ENCODE results near the gene FNTB. TPM values are rescaled to one million over a fixed set of nuclear protein-coding genes. Genes with fewer than 3 reads are reported as not detected.
"Not testable (repeated sequence)": the region's sequence is repeated elsewhere in the genome, so short reads cannot be mapped to it uniquely, and the experiment has no call there.

FNTB gene
- polyA plus RNA-seq, 3 donors: 12.3 to 14.2 (median 14.1) TPM

- H3K27ac Mint-ChIP-seq: peak overlapping the region in 3 of 7 donors; percentile 26 to 70 (median 26)
- intact Hi-C loops (cut with micrococcal nuclease): no loop called here
- H3K4me3 Mint-ChIP-seq: no peak overlapping the region
- peaks cover 0 to 2% (median 0%) of the 10 kb centered on the region in 3 donors for H3K27me3 Mint-ChIP-seq (ENCODE audit: low read depth in 3 of 3)
- no peaks in the 10 kb centered on the region for H3K9me3 Mint-ChIP-seq
- no peaks in the 10 kb centered on the region for H3K4me1 ChIP-seq (ENCODE audit: control insufficient read depth in 1 of 2, insufficient read depth in 2 of 2, low read length in 2 of 2)
- WGBS (ENCODE audit: insufficient coverage): 98% methylated on average over 10 of the region's 11 CpGs
- H2AFZ ChIP-seq (ENCODE audit: insufficient read depth, low read depth, low read length, poor library complexity, severe bottlenecking): no peak overlapping the region
- H3K4me1 Mint-ChIP-seq: peaks cover 8% of the 10 kb centered on the region
- no peak overlapping the region for H3K9ac ChIP-seq (ENCODE audit: insufficient read depth, low read length, poor library complexity, severe bottlenecking)
- no peak for TF ChIP-seq CTCF (IDR thresholded peaks at IDR 0.05)
- H3K36me3 Mint-ChIP-seq: peaks cover 56 to 80% of the 10 kb centered on the region in 2 donors
- no peak overlapping the region for H3K27ac ChIP-seq (ENCODE audit: low read depth in 1 of 2, low read length in 2 of 2)
- H3K4me3 ChIP-seq (replicated peaks in 1 of 3; ENCODE audit: low read depth in 2 of 3, low read length in 3 of 3): no peak overlapping the region
- no peak for DNase-seq
- H3K79me2 ChIP-seq (ENCODE audit: insufficient read depth, low read length): no peaks in the 10 kb centered on the region
- no peaks in the 10 kb centered on the region for H3K27me3 ChIP-seq (ENCODE audit: control insufficient read depth in 2 of 2, insufficient read depth in 2 of 2, low read length in 2 of 2)
- H3K9me3 ChIP-seq (replicated peaks in 1 of 2; ENCODE audit: control insufficient read depth in 1 of 2, insufficient read depth in 1 of 2, low read length in 2 of 2): no peaks in the 10 kb centered on the region
- no peaks in the 10 kb centered on the region for H4K20me1 ChIP-seq (ENCODE audit: insufficient read depth, low read length)
- H3K36me3 ChIP-seq (replicated peaks in 1 of 2; ENCODE audit: control insufficient read depth in 1 of 2, insufficient read depth in 2 of 2, low read length in 2 of 2): peaks cover 47 to 91% of the 10 kb centered on the region in 2 donors
- H3K4me2 ChIP-seq (replicated peaks; ENCODE audit: extremely low read depth, low read length, poor library complexity, severe bottlenecking): no peak overlapping the region
Measured at GRCh38 chr14:65027127-65027799, 40.6 kb downstream of the FNTB start.

- H3K27me3 ChIP-seq (ENCODE audit: control insufficient read depth in 2 of 2, insufficient read depth in 2 of 2, low read length in 2 of 2): no peaks in the 10 kb centered on the region
- Mint-ChIP-seq H3K36me3 (peaks cover 62 to 86% of the 10 kb centered on the region in 2 donors), H3K4me3 (no peak overlapping the region), H3K27ac (peak overlapping the region in 1 of 7 donors; percentile 6), H3K27me3 (ENCODE audit: low read depth in 3 of 3) (peaks cover 0 to 2% (median 0%) of the 10 kb centered on the region in 3 donors), H3K4me1 (peaks cover 8% of the 10 kb centered on the region), H3K9me3 (no peaks in the 10 kb centered on the region)
- H3K4me3 ChIP-seq (replicated peaks in 1 of 3; ENCODE audit: low read depth in 2 of 3, low read length in 3 of 3): no peak overlapping the region
- no peaks in the 10 kb centered on the region for H3K4me1 ChIP-seq (ENCODE audit: control insufficient read depth in 1 of 2, insufficient read depth in 2 of 2, low read length in 2 of 2)
- no peak overlapping the region for H3K4me2 ChIP-seq (replicated peaks; ENCODE audit: extremely low read depth, low read length, poor library complexity, severe bottlenecking)
- no CpG with 5 or more reads among the region's 3 CpGs for WGBS (ENCODE audit: insufficient coverage)
- H3K27ac ChIP-seq (ENCODE audit: low read depth in 1 of 2, low read length in 2 of 2): peak overlapping the region in 1 of 2 donors; percentile 8
- DNase-seq: no peak
- no peaks in the 10 kb centered on the region for H4K20me1 ChIP-seq (ENCODE audit: insufficient read depth, low read length)
- H3K9ac ChIP-seq (ENCODE audit: insufficient read depth, low read length, poor library complexity, severe bottlenecking): no peak overlapping the region
- no peak overlapping the region for H2AFZ ChIP-seq (ENCODE audit: insufficient read depth, low read depth, low read length, poor library complexity, severe bottlenecking)
- no peaks in the 10 kb centered on the region for H3K9me3 ChIP-seq (replicated peaks in 1 of 2; ENCODE audit: control insufficient read depth in 1 of 2, insufficient read depth in 1 of 2, low read length in 2 of 2)
- no peaks in the 10 kb centered on the region for H3K79me2 ChIP-seq (ENCODE audit: insufficient read depth, low read length)
- intact Hi-C loops (cut with micrococcal nuclease): no loop called here
- TF ChIP-seq CTCF (IDR thresholded peaks at IDR 0.05): no peak
- peaks cover 54 to 92% of the 10 kb centered on the region in 2 donors for H3K36me3 ChIP-seq (replicated peaks in 1 of 2; ENCODE audit: control insufficient read depth in 1 of 2, insufficient read depth in 2 of 2, low read length in 2 of 2)
Measured at GRCh38 chr14:65028937-65029336, 42.2 kb downstream of the FNTB start.

GRCh38 chr14:65031321-65031720, 44.6 kb downstream of the FNTB start:
- H3K4me2 ChIP-seq (replicated peaks; ENCODE audit: extremely low read depth, low read length, poor library complexity, severe bottlenecking); H3K4me3 Mint-ChIP-seq; H4K20me1 ChIP-seq (ENCODE audit: insufficient read depth, low read length); intact Hi-C loops (cut with micrococcal nuclease); H3K9ac ChIP-seq (ENCODE audit: insufficient read depth, low read length, poor library complexity, severe bottlenecking); H2AFZ ChIP-seq (ENCODE audit: insufficient read depth, low read depth, low read length, poor library complexity, severe bottlenecking); H3K27ac Mint-ChIP-seq; H3K27ac ChIP-seq (ENCODE audit: low read depth in 1 of 2, low read length in 2 of 2); H3K9me3 ChIP-seq (replicated peaks in 1 of 2; ENCODE audit: control insufficient read depth in 1 of 2, insufficient read depth in 1 of 2, low read length in 2 of 2); H3K79me2 ChIP-seq (ENCODE audit: insufficient read depth, low read length); H3K27me3 Mint-ChIP-seq (ENCODE audit: low read depth in 3 of 3); H3K27me3 ChIP-seq (ENCODE audit: control insufficient read depth in 2 of 2, insufficient read depth in 2 of 2, low read length in 2 of 2); H3K4me1 Mint-ChIP-seq; H3K4me1 ChIP-seq (ENCODE audit: control insufficient read depth in 1 of 2, insufficient read depth in 2 of 2, low read length in 2 of 2); DNase-seq; H3K9me3 Mint-ChIP-seq; H3K4me3 ChIP-seq (replicated peaks in 1 of 3; ENCODE audit: low read depth in 2 of 3, low read length in 3 of 3): not testable (repeated sequence)
- peaks cover 62 to 90% of the 10 kb centered on the region in 2 donors for H3K36me3 ChIP-seq (replicated peaks in 1 of 2; ENCODE audit: control insufficient read depth in 1 of 2, insufficient read depth in 2 of 2, low read length in 2 of 2)
- peaks cover 64 to 84% of the 10 kb centered on the region in 2 donors for H3K36me3 Mint-ChIP-seq
- 100% methylated on average over 3 of the region's 10 CpGs for WGBS (ENCODE audit: insufficient coverage)

All from CD14-positive monocyte (primary cell).